ENCODE measurements around the gene GALNT10.

DNA sequence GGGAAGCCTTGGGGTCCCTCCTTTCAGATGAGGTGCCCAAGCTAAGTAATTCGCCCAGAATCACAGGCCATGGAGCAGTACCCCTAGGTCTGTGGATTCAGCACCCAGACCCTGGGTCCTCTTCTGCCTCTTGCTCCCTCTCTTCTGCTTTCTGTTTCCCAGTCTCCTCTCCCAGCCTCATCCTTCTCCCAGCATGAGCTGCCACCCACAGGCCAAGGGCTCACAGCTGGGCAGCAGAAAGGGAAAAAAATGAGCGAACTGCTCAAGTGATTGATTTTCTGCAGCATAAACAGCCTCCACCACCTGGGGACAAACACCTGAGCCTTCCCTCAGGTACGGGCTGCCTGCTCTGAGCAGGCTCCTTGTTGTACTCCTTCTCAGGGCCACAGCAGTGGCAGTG is 141.4 kb downstream of the GALNT10 start:
- TF ChIP-seq, protein P1, sequence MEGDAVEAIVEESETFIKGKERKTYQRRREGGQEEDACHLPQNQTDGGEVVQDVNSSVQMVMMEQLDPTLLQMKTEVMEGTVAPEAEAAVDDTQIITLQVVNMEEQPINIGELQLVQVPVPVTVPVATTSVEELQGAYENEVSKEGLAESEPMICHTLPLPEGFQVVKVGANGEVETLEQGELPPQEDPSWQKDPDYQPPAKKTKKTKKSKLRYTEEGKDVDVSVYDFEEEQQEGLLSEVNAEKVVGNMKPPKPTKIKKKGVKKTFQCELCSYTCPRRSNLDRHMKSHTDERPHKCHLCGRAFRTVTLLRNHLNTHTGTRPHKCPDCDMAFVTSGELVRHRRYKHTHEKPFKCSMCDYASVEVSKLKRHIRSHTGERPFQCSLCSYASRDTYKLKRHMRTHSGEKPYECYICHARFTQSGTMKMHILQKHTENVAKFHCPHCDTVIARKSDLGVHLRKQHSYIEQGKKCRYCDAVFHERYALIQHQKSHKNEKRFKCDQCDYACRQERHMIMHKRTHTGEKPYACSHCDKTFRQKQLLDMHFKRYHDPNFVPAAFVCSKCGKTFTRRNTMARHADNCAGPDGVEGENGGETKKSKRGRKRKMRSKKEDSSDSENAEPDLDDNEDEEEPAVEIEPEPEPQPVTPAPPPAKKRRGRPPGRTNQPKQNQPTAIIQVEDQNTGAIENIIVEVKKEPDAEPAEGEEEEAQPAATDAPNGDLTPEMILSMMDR (IDR thresholded peaks at IDR 0.05; ENCODE audit: insufficient read depth, low read length), result no peak
- TF ChIP-seq SPI1 (IDR thresholded peaks at IDR 0.05; ENCODE audit: borderline replicate concordance, low read depth) (no peak), POLR2AphosphoS5 (IDR thresholded peaks at IDR 0.05; ENCODE audit: low read depth) (no peak)
- TF ChIP-seq, protein P2, sequence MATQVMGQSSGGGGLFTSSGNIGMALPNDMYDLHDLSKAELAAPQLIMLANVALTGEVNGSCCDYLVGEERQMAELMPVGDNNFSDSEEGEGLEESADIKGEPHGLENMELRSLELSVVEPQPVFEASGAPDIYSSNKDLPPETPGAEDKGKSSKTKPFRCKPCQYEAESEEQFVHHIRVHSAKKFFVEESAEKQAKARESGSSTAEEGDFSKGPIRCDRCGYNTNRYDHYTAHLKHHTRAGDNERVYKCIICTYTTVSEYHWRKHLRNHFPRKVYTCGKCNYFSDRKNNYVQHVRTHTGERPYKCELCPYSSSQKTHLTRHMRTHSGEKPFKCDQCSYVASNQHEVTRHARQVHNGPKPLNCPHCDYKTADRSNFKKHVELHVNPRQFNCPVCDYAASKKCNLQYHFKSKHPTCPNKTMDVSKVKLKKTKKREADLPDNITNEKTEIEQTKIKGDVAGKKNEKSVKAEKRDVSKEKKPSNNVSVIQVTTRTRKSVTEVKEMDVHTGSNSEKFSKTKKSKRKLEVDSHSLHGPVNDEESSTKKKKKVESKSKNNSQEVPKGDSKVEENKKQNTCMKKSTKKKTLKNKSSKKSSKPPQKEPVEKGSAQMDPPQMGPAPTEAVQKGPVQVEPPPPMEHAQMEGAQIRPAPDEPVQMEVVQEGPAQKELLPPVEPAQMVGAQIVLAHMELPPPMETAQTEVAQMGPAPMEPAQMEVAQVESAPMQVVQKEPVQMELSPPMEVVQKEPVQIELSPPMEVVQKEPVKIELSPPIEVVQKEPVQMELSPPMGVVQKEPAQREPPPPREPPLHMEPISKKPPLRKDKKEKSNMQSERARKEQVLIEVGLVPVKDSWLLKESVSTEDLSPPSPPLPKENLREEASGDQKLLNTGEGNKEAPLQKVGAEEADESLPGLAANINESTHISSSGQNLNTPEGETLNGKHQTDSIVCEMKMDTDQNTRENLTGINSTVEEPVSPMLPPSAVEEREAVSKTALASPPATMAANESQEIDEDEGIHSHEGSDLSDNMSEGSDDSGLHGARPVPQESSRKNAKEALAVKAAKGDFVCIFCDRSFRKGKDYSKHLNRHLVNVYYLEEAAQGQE (IDR thresholded peaks at IDR 0.05; ENCODE audit: insufficient replicate concordance, low read depth), result no peak

Data from HL-60 (cell line).